Lung (tissue), 12 donors: ENCODE measurements around the gene AIF1L. TPM values are rescaled to one million over a fixed set of nuclear protein-coding genes. Genes with fewer than 3 reads are reported as not detected.

Experiments used
- ATAC-seq: fragments of 200-7000 bp; cut with Tn5 transposase; one replicate; pipeline ENCODE4 v1.9.1; 2020; ENCODE audit warnings: moderate number of reproducible peaks; ENCODE audit not compliant: insufficient read depth, low FRiP score
- DNase-seq, 3 donors: peaks; one replicate each; pipeline ENCODE4 v3.0.0-alpha.2; 2013 to 2017
- H3K27ac ChIP-seq, 2 donors: one replicate each; pipeline ENCODE4 v1.5.1; 2013; ENCODE audit warnings: mild to moderate bottlenecking in 2 of 2, moderate library complexity in 2 of 2, control low read depth in 1 of 2, inconsistent platforms in 1 of 2, low read depth in 1 of 2, low read length in 1 of 2
- H3K27me3 ChIP-seq, 3 donors: one replicate each; pipeline ENCODE4 v1.5.1; 2013; ENCODE audit warnings: low read length in 2 of 3; ENCODE audit not compliant: control insufficient read depth in 3 of 3, insufficient read depth in 3 of 3
- H3K36me3 ChIP-seq, 4 donors: one replicate each; pipeline ENCODE4 v1.5.1; 2013; ENCODE audit warnings: low read length in 4 of 4, mild to moderate bottlenecking in 1 of 4, moderate library complexity in 1 of 4; ENCODE audit not compliant: control insufficient read depth in 4 of 4, insufficient read depth in 4 of 4
- H3K4me1 ChIP-seq, 5 donors: one replicate each; pipeline ENCODE4 v1.5.1; 2013; ENCODE audit warnings: low read length in 5 of 5, mild to moderate bottlenecking in 2 of 5, moderate library complexity in 1 of 5; ENCODE audit not compliant: control insufficient read depth in 5 of 5, insufficient read depth in 5 of 5
- H3K4me3 ChIP-seq: one replicate; pipeline ENCODE4 v1.5.1; 2013; ENCODE audit warnings: mild to moderate bottlenecking, control low read depth, moderate library complexity
- H3K9ac ChIP-seq, 2 donors: one replicate each; pipeline ENCODE4 v1.5.1; 2013; ENCODE audit warnings: low read length in 2 of 2, control low read depth in 1 of 2; ENCODE audit not compliant: insufficient read depth in 1 of 2
- H3K9me3 ChIP-seq, 4 donors: one replicate each; pipeline ENCODE4 v1.5.1; 2013; ENCODE audit warnings: low read length in 3 of 4, mild to moderate bottlenecking in 1 of 4, moderate library complexity in 1 of 4; ENCODE audit not compliant: control insufficient read depth in 4 of 4, insufficient read depth in 3 of 4
- WGBS, 2 donors: extraction: QIAGEN DNeasy Blood & Tissue Kit; methylation state at CpG; one replicate each; pipeline ENCODE4 v1.1.7; 2013; 5-methylcytosine and 5-hydroxymethylcytosine counted together
- polyA plus RNA-seq, 2 donors: library from polyadenylated mRNA; stranded (reverse); fragments of 200-250 nt; gene quantifications; one replicate each; pipeline ENCODE4 v1.2.1, GENCODE V29; 2013
- total RNA-seq, 2 donors: library from RNA; depleted of rRNA in 1 of 2; stranded (reverse); fragments of >200 nt in 1 of 2; gene quantifications; one replicate each; pipeline ENCODE4 v1.2.1, GENCODE V29; 2014 to 2021
- TF ChIP-seq, protein P1 (sequence below): IDR thresholded peaks from 2 replicates; pipeline ENCODE4 v1.5.1; 2012; ENCODE audit warnings: mild to moderate bottlenecking; ENCODE audit errors: control extremely low read depth, extremely low read depth
- donor health status: control.
- donor health status: control.
- donor health status: Bipolar disorder and iron deficiency.
- donor health status: healthy.
- donor health status: DM: yes; HTN: yes; CAD: no.

The AIF1L gene
- total and polyA plus RNA-seq, 4 donors = 3.2 to 16.5 (median 6.9) TPM

DNA sequence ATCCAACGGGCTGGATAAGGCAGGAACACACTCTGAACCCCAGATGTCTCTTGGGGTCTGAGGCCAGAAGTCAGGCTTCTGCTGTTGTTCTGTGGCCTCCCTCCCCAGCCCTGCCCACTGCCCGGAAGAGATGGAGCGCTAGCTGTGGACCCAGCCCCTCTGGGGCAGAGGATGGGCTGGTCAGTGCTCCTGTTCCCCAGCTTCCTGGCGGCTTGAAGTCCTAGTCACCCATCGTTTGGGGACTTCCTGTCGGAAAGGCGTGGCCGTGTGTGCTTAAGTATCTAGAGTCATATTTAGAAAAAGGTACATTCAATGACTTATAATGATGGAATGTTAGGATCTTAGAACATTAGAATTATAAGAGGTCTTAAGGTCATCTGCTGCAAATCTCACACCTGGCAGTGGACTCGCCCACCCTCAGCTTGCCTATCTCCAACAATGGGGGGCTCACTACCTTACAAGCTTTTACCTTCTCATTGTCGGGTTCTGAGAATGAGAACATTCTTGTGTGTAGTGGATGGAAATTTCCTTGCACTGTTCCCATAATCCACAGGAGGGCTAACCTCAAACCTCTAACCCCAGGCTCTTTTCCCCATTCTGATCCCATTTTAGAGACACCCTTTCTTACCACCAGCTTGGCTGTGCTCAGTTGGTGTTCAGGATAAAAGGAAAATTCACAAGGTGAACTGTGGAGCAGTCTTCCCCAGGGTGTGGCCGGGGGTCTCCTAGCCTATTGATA is 13.4 kb upstream of the AIF1L start:
- Histone ChIP-seq H3K4me3 (no peak overlapping the region), H3K36me3 (no peaks in the 10 kb centered on the region), H3K4me1 (no peaks in the 10 kb centered on the region), H3K9me3 (no peaks in the 10 kb centered on the region), H3K9ac (no peak overlapping the region), H3K27me3 (no peaks in the 10 kb centered on the region), H3K27ac (no peak overlapping the region)
- ATAC-seq (no peak), DNase-seq (no peak)
- TF ChIP-seq, protein P1, sequence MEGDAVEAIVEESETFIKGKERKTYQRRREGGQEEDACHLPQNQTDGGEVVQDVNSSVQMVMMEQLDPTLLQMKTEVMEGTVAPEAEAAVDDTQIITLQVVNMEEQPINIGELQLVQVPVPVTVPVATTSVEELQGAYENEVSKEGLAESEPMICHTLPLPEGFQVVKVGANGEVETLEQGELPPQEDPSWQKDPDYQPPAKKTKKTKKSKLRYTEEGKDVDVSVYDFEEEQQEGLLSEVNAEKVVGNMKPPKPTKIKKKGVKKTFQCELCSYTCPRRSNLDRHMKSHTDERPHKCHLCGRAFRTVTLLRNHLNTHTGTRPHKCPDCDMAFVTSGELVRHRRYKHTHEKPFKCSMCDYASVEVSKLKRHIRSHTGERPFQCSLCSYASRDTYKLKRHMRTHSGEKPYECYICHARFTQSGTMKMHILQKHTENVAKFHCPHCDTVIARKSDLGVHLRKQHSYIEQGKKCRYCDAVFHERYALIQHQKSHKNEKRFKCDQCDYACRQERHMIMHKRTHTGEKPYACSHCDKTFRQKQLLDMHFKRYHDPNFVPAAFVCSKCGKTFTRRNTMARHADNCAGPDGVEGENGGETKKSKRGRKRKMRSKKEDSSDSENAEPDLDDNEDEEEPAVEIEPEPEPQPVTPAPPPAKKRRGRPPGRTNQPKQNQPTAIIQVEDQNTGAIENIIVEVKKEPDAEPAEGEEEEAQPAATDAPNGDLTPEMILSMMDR = no peak
- 59 to 62% methylated on average over 11 of the region's 11 CpGs for WGBS, 2 donors

DNA sequence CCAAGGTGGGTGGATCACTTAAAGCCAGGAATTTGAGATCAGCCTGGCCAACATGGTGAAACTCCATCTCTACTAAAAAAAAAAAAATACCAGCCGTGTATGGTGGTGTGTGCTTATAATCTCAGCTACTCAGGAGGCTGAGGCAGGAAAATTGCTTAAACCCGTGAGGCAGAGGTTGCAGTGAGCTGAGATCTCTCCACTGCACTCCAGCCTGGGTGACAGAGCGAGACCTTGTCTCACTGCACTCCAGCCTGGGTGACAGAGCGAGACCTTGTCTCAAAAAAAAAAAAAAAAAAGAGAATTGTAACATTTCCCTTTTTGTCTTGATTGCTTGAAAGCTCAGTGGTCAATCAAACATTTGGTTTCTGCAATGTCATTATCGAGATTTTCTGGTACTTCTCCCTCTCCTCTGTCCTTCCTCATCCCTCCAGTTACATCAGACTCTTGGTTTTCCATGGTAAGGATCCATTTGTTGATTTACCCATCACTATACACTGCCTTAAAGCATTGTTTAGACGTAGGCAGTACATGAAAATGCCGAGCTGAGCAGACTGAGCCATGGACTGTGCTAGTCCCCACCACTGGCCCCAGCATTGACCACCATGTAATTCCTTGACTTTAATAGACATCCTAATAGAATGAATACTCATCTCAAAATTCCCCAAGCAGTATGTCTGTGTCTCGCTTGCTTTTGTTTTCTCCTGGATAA is 11.5 kb upstream of the AIF1L start:
- TF ChIP-seq, protein P1 = no peak
- ATAC-seq (no peak), DNase-seq (no peak)
- H3K4me1 ChIP-seq = no peaks in the 10 kb centered on the region
- H3K27ac ChIP-seq = no peak overlapping the region
- H3K4me3 ChIP-seq = no peak overlapping the region
- H3K9me3 ChIP-seq = no peaks in the 10 kb centered on the region
- no peaks in the 10 kb centered on the region for H3K36me3 ChIP-seq
- H3K27me3 ChIP-seq = no peaks in the 10 kb centered on the region
- no peak overlapping the region for H3K9ac ChIP-seq
- WGBS, 2 donors = 52 to 70% methylated on average over 8 of the region's 8 CpGs

DNA sequence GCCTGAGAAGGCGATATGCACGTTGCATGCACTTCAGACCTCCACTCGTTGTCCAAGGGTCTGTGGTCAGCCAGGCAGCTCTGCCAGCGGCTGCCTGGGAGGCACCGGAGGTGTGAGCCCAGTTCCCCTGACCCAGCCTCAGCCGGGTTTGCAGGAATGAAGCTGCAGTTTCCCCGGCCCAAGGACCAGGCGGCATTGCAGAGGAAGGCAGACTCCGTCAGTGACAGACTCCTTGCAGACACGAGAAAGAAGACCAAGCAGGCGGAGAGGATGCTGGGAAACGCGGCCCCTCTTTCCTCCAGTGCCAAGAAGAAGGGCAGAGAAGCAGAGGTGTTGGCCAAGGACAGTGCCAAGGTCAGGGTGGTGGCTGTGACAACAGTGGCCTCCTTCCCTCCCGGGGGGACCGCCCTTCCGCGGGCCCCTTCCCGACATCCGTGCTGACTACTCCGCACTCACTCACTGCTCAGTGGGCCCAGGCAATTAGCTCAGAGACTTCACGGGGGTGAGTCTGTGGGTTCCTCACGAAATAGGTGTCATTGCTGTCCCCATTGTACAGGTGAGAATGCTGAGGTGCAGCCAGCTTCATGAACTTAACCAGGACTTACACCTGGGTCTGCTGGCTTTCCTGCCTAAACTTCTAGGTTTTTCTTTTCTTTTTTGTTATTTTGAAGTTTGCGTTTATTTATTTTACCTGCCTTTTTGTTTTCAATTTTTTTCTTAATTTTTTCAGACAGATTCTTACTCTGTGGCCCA is 10.8 kb upstream of the AIF1L start:
- H3K9me3 ChIP-seq = no peaks in the 10 kb centered on the region
- no peaks in the 10 kb centered on the region for H3K36me3 ChIP-seq
- no peak overlapping the region for H3K9ac ChIP-seq
- no peak overlapping the region for H3K27ac ChIP-seq
- no peaks in the 10 kb centered on the region for H3K4me1 ChIP-seq
- WGBS, 2 donors = 75 to 82% methylated on average over 22 to 23 of the region's 23 CpGs
- no peak for ATAC-seq
- TF ChIP-seq, protein P1 = no peak
- H3K27me3 ChIP-seq = no peaks in the 10 kb centered on the region
- no peak for DNase-seq
- H3K4me3 ChIP-seq = no peak overlapping the region
